Measurements from ENCODE around the gene RHEB. TPM values are rescaled to one million over a fixed set of nuclear protein-coding genes. Genes with fewer than 3 reads are reported as not detected.

RHEB gene
- polyA plus RNA-seq, 1 experiment, result 154 TPM

- POLR2A ChIA-PET, result interaction anchor here (0.6 kb wide), 1 partner anchor 116 kb away, joined by 6 read pairs; no protein-coding TSS in a partner anchor
Observed at GRCh38 chr7:151427705-151428377, 91.9 kb downstream of the RHEB start.

GRCh38 chr7:151426904-151427704 lies 92.6 kb downstream of the RHEB start:
- peak overlapping the region; percentile 86 for H3K27ac ChIP-seq (ENCODE audit: low read depth, low read length)
- no peak overlapping the region for H3K4me3 ChIP-seq (ENCODE audit: low read depth, low read length)
- DNase-seq (ENCODE audit: low read depth, low spot score), result no peak
- H3K9me3 ChIP-seq (ENCODE audit: control insufficient read depth, insufficient read depth, low read length), result peaks cover 6% of the 10 kb centered on the region
- TF ChIP-seq CTCF (IDR thresholded peaks at IDR 0.05; ENCODE audit: low read depth, low read length), result no peak
- peaks cover 5% of the 10 kb centered on the region for H3K27me3 ChIP-seq (ENCODE audit: control insufficient read depth, insufficient read depth, low read length)
- ChIA-PET CTCF (no interaction called here), POLR2A (no interaction called here)

More at GRCh38 chr7:151427705-151428377, 91.9 kb downstream of the RHEB start:
- TF ChIP-seq CTCF (IDR thresholded peaks at IDR 0.05; ENCODE audit: low read depth, low read length), result no peak
- Histone ChIP-seq H3K4me3 (ENCODE audit: low read depth, low read length) (no peak overlapping the region), H3K27ac (ENCODE audit: low read depth, low read length) (peak overlapping the region; percentile 61), H3K9me3 (ENCODE audit: control insufficient read depth, insufficient read depth, low read length) (peaks cover 6% of the 10 kb centered on the region; the same call in 1 of the 2 replicates), H3K27me3 (ENCODE audit: control insufficient read depth, insufficient read depth, low read length) (no peaks in the 10 kb centered on the region)
- CTCF ChIA-PET, result interaction anchor here (0.6 kb wide), 2 partner anchors 320 to 331 kb away, joined by 3 read pairs; no protein-coding TSS in a partner anchor
- DNase-seq (ENCODE audit: low read depth, low spot score), result no peak

- Histone ChIP-seq H3K27ac (ENCODE audit: low read depth, low read length) (peak overlapping the region; percentile 86), H3K9me3 (ENCODE audit: control insufficient read depth, insufficient read depth, low read length) (peaks cover 13% of the 10 kb centered on the region), H3K4me3 (ENCODE audit: low read depth, low read length) (no peak overlapping the region), H3K27me3 (ENCODE audit: control insufficient read depth, insufficient read depth, low read length) (peaks cover 10% of the 10 kb centered on the region)
- ChIA-PET POLR2A (interaction anchor here (1.4 kb wide), 1 partner anchor 22 kb away, joined by 5 read pairs; no protein-coding TSS in a partner anchor), CTCF (no interaction called here)
- DNase-seq (ENCODE audit: low read depth, low spot score), result peak; percentile 80
- no peak for TF ChIP-seq CTCF (IDR thresholded peaks at IDR 0.05; ENCODE audit: low read depth, low read length)
Observed at GRCh38 chr7:151426441-151426903, 93.2 kb downstream of the RHEB start.

GRCh38 chr7:151425670-151426440 lies 93.8 kb downstream of the RHEB start:
- DNase-seq (ENCODE audit: low read depth, low spot score), result peak; percentile 70
- no peak overlapping the region for H3K4me3 ChIP-seq (ENCODE audit: low read depth, low read length)
- no peak for TF ChIP-seq CTCF (IDR thresholded peaks at IDR 0.05; ENCODE audit: low read depth, low read length)
- CTCF ChIA-PET, result interaction anchor here (0.6 to 0.7 kb wide), 2 partner anchors 23 to 57 kb away, joined by 3 read pairs; no protein-coding TSS in a partner anchor
- H3K27ac ChIP-seq (ENCODE audit: low read depth, low read length), result peak overlapping the region; percentile 91
- peaks cover 10% of the 10 kb centered on the region for H3K27me3 ChIP-seq (ENCODE audit: control insufficient read depth, insufficient read depth, low read length)
- POLR2A ChIA-PET, result interaction anchor here (1.4 kb wide), 1 partner anchor 22 kb away, joined by 5 read pairs; no protein-coding TSS in a partner anchor
- H3K9me3 ChIP-seq (ENCODE audit: control insufficient read depth, insufficient read depth, low read length), result peaks cover 13% of the 10 kb centered on the region

Measured in AG04450 (cell line).